Kidney epithelial cell (primary cell): ENCODE measurements around the gene SNED1. TPM values are rescaled to one million over a fixed set of nuclear protein-coding genes. Genes with fewer than 3 reads are reported as not detected.
"Not testable (repeated sequence)": the region's sequence is repeated elsewhere in the genome, so short reads cannot be mapped to it uniquely, and the experiment has no call there.

Experiments
- DNase-seq: peaks from one replicate; pipeline ENCODE4 v3.0.0-alpha.2; 2010; ENCODE audit warnings: low read depth
- H3K27me3 ChIP-seq: 2 replicates; pipeline ENCODE4 v1.6.0; 2011; ENCODE audit warnings: low read length; ENCODE audit not compliant: control insufficient read depth, insufficient read depth
- H3K36me3 ChIP-seq: 2 replicates; pipeline ENCODE4 v1.5.1; 2011; ENCODE audit warnings: low read length; ENCODE audit not compliant: control insufficient read depth, insufficient read depth
- H3K4me3 ChIP-seq: 2 replicates; pipeline ENCODE4 v1.5.1; 2011; ENCODE audit warnings: low read depth, mild to moderate bottlenecking, control low read depth, low read length
- total RNA-seq: library from RNA; depleted of rRNA; stranded (reverse); fragments of >200 nt; gene quantifications from 2 replicates; pipeline ENCODE4 v1.2.3, GENCODE V29; 2015
- TF ChIP-seq, protein P1 (sequence below): IDR thresholded peaks from 2 replicates; pipeline ENCODE4 v1.5.1; 2011; ENCODE audit warnings: mild to moderate bottlenecking, moderate library complexity, low read length, control low read depth, inconsistent platforms; ENCODE audit not compliant: insufficient read depth, poor library complexity, severe bottlenecking

Gene SNED1
- total RNA-seq, 1 donor from 2014 or later = 2.2 TPM

DNA sequence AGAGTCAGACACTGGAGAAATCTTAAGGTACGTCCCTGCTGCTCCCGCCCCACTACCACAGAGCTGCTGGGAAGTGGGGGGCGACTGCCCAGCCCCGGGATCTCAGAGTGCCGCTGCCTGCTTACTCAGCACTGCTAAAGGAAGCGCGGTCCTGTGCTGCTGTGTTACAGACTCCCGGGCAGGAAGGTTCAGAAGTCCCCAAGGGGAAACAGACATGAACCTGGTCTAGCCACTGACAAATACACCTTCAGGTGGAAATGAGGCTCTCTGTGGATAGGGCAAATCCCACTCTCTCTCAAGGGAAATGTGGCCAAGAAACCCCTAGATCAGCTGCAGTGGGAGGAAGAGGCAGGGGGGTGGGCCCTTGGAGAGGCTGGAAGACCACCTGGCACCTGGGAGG is 90.0 kb downstream of the SNED1 start:
- Histone ChIP-seq H3K36me3 (no peaks in the 10 kb centered on the region), H3K27me3 (no peaks in the 10 kb centered on the region), H3K4me3 (no peak overlapping the region)
- TF ChIP-seq, protein P1, sequence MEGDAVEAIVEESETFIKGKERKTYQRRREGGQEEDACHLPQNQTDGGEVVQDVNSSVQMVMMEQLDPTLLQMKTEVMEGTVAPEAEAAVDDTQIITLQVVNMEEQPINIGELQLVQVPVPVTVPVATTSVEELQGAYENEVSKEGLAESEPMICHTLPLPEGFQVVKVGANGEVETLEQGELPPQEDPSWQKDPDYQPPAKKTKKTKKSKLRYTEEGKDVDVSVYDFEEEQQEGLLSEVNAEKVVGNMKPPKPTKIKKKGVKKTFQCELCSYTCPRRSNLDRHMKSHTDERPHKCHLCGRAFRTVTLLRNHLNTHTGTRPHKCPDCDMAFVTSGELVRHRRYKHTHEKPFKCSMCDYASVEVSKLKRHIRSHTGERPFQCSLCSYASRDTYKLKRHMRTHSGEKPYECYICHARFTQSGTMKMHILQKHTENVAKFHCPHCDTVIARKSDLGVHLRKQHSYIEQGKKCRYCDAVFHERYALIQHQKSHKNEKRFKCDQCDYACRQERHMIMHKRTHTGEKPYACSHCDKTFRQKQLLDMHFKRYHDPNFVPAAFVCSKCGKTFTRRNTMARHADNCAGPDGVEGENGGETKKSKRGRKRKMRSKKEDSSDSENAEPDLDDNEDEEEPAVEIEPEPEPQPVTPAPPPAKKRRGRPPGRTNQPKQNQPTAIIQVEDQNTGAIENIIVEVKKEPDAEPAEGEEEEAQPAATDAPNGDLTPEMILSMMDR = no peak
- DNase-seq = no peak

DNA sequence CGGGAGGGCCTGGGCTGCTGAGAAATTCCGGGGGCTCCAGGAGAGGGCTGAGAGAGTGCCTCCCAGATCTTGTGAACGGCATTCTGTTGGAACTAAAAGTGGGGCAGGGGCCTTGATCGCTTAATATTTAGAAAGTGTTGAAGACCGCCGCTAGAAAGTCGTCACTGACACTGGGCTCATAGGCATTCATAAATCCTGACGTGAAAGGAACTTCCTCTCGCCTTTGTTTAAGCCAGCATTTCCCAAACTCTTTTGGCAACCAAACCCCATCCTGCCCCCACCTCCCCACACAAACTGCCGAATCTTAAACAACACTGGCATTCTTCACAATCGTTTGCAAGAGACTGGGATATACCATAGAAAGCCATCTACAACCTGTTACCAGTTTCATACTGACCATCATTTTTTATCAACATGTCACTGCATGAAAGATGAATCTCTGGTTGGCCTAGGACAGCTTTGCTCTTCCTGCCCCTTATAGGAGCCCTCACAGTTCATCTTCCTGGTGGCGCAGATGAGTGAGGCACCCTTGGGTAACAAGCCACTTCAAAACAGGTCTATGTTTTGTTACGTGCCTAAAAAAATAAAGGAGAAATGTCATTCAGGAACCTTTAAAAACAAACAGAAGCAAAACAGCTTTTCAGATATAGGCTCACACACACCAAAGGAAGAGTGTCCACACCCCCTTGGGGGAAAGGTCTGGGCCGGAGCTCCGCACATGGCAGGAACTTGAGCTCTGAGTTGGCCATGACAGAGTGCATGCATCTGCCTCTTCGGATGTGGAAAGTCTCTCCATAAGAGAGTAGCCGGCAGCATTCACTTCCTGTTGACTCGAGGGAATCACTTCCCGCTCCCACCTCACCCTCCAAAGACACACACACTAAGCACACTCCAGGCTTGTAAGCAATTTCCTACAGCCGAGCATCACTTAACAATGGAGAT is 90.6 kb downstream of the SNED1 start:
- Histone ChIP-seq H3K36me3 (no peaks in the 10 kb centered on the region), H3K4me3 (no peak overlapping the region), H3K27me3 (no peaks in the 10 kb centered on the region)
- TF ChIP-seq, protein P1 = no peak
- no peak for DNase-seq

DNA sequence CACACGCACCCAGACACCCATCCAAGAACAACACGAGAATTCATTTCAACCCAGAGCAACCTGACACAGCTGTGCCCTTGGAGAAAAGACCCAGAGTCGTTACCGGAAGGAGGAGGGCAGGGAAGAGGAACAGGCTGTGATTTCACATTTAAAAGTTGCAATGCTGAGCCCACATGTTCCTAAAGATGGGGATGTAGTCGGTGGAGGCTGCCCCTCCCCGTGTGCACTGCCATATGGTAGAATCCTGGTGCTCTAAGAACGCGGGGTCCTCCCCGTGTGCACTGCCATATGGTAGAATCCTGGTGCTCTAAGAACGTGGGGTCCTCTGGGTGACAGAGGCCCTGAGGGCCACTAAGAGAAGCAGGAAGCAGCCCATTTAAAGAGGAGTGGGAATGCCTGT is 92.8 kb downstream of the SNED1 start:
- H3K36me3 ChIP-seq = no peaks in the 10 kb centered on the region
- H3K4me3 ChIP-seq = no peak overlapping the region
- no peaks in the 10 kb centered on the region for H3K27me3 ChIP-seq
- DNase-seq = no peak
- TF ChIP-seq, protein P1 = no peak

DNA sequence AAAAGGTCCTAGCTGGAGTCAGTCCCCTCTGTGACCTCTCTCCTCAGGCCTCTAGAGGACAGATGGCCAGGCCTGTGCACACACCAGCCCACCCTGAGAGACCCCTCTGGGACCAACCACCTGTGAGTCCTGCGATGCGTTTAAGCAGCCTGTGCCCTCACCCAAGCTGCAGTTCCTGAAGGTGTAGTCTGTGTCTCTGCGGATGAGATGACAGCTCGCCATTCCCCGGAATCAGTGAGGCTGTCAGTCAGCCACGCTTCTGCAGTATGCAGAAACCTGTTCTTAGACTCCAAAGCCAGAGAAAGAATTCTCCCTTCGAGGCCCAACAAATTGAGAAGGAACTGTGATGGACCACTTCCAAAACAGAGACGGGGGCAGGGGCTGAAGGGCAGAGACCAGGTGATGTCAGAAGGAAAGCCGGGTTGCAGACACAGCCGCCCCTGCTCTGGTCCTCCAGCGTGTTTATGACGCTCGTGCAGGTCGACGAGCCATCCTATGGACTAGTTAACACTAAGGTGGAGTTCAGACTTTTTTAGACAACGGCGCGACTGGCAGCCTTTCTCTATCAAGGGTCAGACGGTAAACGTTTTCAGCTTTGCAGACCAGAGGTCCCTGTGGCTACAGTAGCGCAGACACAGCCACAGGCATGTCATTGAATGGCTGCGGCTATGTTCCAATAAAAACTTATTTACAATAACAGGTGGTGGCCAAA is 93.5 kb downstream of the SNED1 start:
- Histone ChIP-seq H3K36me3 (no peaks in the 10 kb centered on the region), H3K4me3 (no peak overlapping the region), H3K27me3 (no peaks in the 10 kb centered on the region)
- DNase-seq = no peak
- TF ChIP-seq, protein P1 = no peak

DNA sequence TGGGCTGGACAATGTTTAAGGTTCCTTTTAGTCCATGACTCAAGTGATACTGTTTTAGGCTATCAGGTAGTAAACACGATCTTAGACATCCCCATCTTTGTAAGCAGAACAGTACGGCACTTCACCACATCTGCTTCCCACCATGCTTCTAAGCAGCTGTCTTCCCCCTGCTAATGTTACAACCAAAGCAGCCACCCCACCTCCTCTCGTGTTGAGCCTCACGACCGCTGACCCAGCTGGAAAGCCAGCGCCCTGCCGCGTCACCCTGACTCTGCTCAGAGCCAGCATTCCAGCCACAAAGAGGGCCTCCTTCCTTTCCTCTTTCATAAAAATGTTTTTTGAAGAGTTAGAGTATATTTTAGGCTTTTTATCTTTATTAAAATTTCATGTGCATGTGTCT is 94.3 kb downstream of the SNED1 start:
- TF ChIP-seq, protein P1 = no peak
- no peaks in the 10 kb centered on the region for H3K36me3 ChIP-seq

DNA sequence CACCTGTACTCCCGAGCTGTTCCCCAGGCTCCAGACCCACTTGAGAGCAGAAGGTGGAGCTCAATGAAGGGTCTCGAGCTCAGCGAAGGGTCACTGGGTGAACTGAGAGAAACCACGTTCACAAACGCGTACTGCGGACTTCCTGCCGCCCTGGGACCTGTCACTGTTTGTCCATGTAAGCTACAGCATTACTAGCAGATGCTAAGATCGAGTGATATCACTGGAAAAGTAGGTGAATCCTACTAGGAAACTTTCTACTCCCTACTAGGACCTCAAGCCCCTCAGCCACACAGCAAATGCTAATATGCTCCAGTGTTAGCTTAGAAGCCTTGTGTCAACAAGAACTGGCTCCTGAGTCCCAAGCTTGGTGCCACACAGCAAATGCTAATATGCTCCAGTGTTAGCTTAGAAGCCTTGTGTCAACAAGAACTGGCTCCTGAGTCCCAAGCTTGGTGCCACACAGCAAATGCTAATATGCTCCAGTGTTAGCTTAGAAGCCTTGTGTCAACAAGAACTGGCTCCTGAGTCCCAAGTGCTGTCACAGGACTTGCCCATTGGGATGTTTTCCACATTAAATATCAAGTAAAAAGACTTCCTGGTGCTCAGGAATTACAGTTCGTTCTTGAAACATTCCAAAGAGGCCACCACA is 94.8 kb downstream of the SNED1 start:
- not testable (repeated sequence) for H3K27me3 ChIP-seq, DNase-seq, H3K4me3 ChIP-seq, H3K36me3 ChIP-seq

More for the DNA sequence above, 94.3 kb downstream of the SNED1 start:
- H3K27me3 ChIP-seq = no peaks in the 10 kb centered on the region
- no peak overlapping the region for H3K4me3 ChIP-seq
- DNase-seq = no peak
